GM18505 (cell line): ENCODE results near the gene AMFR.
"Not testable (repeated sequence)": the region's sequence is repeated elsewhere in the genome, so short reads cannot be mapped to it uniquely, and the experiment has no call there.

Experiments used
- ATAC-seq: cut with Tn5 transposase; IDR thresholded peaks from one replicate; pipeline ENCODE4 v1.9.1; 2021; ENCODE audit not compliant: unreplicated experiment
- POLR2A ChIP-seq: IDR thresholded peaks from 4 replicates; pipeline ENCODE4 v1.6.1; 2011; ENCODE audit warnings: borderline replicate concordance; ENCODE audit not compliant: insufficient read depth, insufficient read length; ENCODE audit errors: extremely low read depth

Gene AMFR

DNA sequence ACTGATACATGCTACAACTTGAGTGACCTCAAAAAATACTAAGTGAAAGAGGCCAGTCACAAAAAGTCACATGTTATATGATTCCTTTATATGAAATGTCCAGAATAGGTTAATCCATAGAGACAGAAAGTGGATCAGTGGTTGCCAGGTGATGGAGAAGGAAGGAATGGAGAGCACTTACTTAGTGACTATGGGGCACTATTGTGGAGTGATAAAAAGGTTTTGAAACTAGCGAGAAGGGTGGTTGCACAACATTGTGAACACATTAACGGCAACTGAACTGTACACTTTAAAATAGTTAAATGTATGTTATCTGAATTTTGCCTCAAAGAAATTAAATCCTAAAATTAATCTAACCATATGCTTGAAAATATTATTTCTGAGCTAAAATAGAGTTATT is 25.9 kb downstream of the AMFR start:
- ATAC-seq, result no peak
- no peak for TF ChIP-seq POLR2A

DNA sequence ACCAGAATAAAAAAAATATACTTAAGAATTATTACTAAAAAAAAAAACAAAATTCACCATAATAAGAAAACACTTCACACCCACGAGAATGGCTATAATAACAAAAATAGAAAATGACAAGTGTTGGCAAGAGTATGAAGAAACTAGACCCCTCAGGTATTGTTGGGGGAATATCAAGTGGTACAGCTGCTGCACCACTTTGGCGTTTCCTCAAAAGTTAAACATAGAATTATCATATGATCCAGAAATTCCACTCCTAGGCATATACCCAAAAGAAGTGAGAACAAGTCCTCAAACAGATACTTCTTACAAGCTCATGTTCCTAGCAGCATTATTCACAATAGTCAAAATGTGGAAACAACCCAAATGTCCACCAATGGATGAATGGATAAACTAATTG is 26.3 kb downstream of the AMFR start:
- TF ChIP-seq POLR2A, result no peak
- ATAC-seq, result no peak

DNA sequence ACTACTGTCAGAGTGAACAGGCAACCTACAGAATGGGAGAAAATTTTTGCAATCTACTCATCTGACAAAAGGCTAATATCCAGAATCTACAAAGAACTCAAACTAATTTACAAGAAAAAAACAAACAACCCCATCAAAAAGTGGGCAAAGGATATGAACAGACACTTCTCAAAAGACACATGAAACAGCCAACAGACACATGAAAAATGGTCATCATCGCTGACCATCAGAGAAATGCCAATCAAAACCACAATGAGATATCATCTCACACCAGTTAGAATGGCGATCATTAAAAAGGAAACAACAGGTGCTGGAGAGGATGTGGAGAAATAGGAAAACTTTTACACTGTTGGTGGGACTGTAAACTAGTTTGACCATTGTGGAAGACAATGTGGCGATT is 28.6 kb downstream of the AMFR start:
- not testable (repeated sequence) for ATAC-seq

DNA sequence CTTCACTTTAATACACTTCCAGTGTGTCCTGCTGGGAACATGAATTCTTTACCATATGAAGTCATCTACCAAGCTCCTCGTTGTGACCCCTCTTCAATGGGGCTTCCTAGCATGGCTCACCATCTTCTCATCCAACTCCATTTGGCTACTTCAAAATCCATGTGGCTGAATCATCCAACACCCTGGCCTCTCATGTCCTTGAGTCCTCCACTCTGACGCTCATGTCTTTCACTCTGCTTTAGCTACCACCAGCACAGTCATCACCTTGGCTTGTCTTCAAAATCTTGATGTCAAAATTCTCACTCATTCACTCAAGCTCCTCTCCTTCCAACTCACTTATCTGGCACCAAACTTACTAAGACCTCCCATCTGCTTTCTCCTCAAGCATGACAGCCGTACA is 35.8 kb downstream of the AMFR start:
- no peak for TF ChIP-seq POLR2A
- ATAC-seq, result no peak

DNA sequence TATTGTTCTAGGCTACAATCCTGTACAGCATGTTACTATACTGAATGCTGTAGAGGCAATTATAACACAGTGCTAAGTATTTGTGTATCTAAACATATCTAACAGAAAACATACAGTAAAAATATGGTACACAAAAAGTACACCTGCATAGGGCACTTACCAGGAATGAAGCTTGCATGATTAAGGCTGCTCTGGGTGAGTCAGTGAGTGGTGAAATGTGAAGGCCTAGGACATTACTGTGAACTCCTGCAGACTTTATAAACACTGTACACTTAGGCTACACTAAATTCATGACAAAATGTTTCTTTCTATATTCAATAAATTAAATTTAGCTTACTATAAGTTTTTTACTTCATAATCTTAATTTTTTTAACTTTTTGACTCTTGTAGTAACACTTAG is 37.1 kb downstream of the AMFR start:
- TF ChIP-seq POLR2A, result no peak
- ATAC-seq, result no peak

DNA sequence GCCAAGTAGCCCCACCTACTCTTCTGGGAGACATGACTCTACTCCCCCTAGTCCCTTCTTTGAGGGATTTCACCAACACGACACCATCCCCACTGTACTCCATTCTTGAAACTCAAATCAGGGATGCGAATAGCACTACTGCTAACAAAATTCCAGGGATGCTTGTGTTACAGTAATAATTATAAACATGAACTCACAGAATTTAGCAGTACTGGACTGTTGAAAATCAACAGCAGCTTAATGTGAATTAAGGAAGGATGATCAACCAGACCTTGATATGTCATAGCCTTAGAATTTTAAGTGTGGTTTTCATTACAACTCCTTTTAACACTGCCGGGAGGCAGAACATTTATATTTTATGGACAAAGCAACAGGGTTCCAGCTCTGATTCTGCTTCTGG is 37.9 kb downstream of the AMFR start:
- no peak for TF ChIP-seq POLR2A
- ATAC-seq, result no peak

DNA sequence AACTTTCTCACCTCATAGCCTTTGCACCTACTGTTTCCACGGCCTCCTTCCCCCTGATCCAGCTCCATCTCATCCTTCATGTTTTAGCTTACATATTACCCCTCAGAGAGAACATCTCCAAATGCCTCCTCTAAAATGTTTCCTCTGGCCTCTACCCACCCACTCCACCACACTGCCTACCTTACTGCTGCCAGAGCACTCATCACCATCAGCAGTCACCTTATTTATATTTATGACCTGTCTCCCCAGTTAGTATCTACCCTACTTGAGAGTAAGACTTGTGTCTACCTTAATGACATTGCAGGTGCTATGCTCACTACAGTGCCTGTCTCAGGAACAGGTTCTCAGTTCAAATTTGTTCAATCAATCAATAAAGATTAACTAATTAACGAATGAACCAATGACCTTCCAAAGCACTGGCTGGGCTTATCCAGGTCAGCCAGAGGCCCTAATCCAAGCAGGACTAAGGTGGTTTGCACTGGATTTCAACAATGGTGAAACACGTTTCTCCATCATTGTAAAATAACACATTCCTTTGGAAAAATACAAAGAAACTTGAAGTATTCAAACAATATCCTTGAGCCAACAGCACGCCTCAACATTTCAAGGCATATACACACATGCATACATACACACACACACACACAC is 41.1 kb downstream of the AMFR start:
- TF ChIP-seq POLR2A, result no peak
- ATAC-seq, result no peak

DNA sequence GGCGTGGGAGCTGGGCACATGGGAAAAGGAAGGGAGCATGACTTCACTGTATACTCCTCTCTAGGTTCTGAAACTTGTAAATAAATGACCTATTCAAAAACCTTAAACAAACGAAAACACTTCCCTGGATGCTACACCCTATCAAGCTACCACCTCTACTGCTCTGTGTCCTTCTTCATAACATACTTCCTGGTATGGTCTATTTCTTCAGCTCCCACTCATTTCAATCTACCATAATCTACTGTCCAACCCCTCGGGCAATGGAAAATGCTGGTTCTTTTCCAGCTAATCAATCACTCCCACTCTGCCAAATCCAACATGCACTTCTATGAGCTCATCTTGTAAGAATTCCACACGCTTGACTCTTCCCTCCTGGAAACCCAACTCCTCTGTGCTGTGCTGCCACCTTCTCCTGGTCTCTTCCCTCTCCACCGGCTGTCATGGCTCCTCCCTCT is 42.4 kb downstream of the AMFR start:
- no peak for ATAC-seq

DNA sequence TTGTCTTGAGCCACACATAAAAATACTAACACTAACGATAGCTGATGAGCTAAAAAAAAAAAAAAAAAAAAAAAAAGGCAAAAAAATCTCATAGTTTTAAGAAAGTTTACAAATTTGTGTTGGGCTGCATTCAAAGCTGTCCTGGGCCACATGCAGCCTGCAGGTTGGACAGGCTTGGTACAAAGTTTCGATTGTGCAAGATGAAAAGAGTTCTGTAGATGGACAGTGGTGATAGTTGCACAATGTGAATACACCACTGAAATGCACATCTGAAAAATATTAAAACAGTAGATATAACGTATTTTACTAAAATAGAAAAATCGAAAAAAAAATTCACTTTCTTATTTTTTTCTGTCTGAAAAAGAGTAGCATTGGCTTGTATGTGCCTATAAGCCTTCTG is 42.9 kb downstream of the AMFR start:
- no peak for TF ChIP-seq POLR2A
- no peak for ATAC-seq

More for the DNA sequence above, 42.4 kb downstream of the AMFR start:
- TF ChIP-seq POLR2A, result no peak

DNA sequence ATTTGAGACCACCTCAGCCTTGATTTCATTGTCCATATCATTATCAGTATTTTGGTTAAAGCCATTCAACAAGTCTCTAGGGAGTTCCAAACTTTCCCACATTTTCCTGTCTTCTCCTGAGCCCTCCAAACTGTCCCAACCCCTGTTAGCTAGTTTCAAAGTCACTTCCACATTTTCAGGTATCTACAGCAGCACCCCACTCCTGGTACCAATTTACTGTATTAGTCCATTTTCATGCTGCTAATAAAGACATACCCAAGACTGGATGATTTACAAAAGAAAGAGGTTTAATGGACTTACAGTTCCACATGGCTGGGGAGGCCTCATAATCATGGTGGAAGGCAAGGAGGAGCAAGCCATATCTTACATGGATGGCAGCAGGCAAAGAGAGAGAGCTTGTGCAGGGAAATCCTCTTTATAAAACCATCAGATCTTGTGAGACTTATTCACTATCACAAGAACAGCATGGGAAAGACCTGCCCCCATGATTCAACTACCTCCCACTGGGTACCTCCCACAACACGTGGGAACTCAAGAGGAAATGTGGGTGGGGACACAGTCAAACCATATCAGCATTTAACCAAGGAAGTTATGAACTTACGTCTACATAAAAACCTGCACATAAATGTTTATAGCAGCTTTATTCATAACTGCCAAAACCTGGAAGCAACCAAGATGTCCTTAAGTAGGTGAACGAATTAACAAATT is 44.4 kb downstream of the AMFR start:
- not testable (repeated sequence) for ATAC-seq

DNA sequence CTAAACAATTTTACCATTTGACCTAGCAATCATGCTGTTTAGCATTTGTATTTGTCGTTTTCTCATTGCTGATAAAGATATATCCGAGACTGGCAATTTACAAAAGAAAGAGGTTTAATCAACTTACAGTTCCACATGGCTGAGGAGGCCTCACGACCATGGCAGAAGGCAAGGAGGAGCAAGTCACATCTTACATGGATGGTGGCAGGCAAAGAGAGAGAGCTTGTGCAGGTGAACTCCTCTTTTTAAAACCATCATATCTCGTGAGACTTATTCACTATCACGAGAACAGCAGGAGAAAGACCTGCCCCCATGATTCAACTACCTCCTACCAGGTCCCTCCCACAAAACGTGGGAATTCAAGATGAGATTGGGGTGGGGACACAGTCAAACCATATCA is 46.3 kb downstream of the AMFR start:
- ATAC-seq, result not testable (repeated sequence)

DNA sequence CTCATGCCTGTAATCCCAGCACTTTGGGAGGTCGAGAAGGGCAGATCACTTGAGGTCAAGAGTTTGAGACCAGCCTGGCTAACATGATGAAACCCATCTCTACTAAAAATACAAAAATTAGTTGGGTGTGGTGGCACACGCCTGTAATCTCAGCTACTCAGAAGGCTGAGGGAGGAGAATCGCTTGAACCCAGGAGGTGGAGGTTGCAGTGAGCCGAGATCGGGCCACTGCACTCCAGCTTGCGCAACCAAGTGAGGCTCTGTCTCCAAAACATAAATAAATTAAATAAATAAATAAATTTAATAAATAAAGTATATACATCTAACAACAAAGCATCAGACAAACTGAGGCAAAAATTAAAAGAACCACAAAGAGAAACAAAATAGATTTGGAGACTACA is 49.6 kb downstream of the AMFR start:
- not testable (repeated sequence) for ATAC-seq

DNA sequence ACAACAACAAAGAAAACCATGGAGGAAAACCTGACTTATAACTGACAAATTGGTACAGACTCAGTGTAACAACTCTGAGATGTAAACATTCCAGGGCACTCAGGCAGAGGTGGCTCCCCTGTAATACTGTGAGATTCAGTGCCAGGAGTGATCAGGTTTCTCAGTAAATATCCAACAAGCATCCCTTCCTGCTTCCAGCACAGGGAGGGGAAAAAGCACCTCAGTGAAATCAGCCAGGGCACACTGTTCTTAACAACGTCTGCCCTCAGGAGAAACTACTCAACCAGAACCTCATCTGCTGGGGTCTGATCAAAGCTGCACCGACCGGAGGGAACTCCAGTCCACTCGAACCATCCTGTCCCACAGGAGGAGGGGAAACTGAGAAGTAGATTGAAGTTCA is 52.3 kb downstream of the AMFR start:
- ATAC-seq, result no peak
- TF ChIP-seq POLR2A, result no peak

DNA sequence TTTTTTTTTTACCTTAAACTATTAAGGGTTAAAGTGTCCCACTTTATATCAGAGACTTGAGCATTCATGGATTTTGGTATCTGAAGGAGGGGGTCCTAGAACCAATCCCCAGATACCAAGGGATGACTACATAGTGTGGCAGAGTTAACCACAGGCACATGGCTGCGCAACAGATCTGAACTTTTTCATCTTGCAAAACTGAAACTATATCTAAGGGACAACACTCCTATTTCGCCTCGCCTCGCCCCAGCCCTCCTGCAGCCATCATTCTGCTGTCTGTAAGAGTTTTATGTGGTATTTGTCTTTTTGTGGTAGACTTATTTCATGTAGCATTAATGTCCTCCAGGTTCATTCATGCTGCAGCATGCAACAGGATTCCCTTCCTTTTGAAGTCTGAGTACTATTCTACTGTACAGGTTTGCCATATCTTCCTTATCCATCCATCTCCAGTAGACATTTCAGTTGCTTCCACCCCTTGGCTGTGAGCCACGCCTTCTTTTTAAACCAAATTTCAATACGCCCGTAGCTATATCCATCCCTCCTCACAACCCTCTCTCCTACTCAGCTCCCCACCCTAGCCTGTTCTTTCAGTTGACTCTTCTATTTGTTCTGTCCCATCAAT is 53.2 kb downstream of the AMFR start:
- no peak for ATAC-seq
- TF ChIP-seq POLR2A, result no peak

DNA sequence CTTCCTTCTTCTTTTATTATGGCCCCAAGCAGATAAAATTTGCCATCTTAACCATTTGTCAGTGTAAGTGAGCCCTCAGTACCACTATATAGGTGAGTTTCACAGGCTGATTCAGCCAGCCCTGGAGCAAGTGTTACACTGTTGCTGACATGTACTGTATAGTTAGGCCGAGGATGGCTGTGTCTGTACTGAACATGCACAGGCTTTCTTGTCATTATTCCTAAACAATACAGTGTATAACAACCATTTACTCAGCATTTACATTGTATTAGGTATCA is 53.7 kb downstream of the AMFR start:
- no peak for ATAC-seq
- no peak for TF ChIP-seq POLR2A
